Activated T-cell treated with anti-CD3 and anti-CD28 coated beads, Interleukin-2, amount 50 U/mL, for 72 hours (primary cell): ENCODE data around the gene VGLL4. TPM values are rescaled to one million over a fixed set of nuclear protein-coding genes. Genes with fewer than 3 reads are reported as not detected.
A peak's percentile ranks its signal among the peaks of the same experiment; 100 is the strongest.
"Not testable (repeated sequence)": the region's sequence is repeated elsewhere in the genome, so short reads cannot be mapped to it uniquely, and the experiment has no call there.

Experiments used
- ATAC-seq, 2 donors: fragments of 150-1000 bp; cut with Tn5 transposase; replicated peaks in 1 of 2; 2 replicates each; pipeline ENCODE4 v1.10.0; 2021; ENCODE audit warnings: moderate library complexity in 2 of 2, mild to moderate bottlenecking in 1 of 2
- DNase-seq, 2 donors: peaks; one replicate each; pipeline ENCODE4 v3.0.0; 2021 to 2022; ENCODE audit warnings: mixed read lengths in 1 of 2
- H3K27ac Mint-ChIP-seq: one replicate; pipeline ENCODE4 v1.8.0; 2022; ENCODE audit warnings: mild to moderate bottlenecking, moderate library complexity, mixed read lengths
- H3K27me3 Mint-ChIP-seq: one replicate; pipeline ENCODE4 v1.8.0; 2022; ENCODE audit warnings: low read depth, mixed read lengths
- H3K36me3 Mint-ChIP-seq, 2 donors: one replicate each; pipeline ENCODE4 v1.8.0; 2022; ENCODE audit warnings: mixed read lengths in 2 of 2, mild to moderate bottlenecking in 1 of 2; ENCODE audit not compliant: insufficient read depth in 2 of 2
- H3K4me1 Mint-ChIP-seq: one replicate; pipeline ENCODE4 v1.8.0; 2022; ENCODE audit warnings: low read depth, mixed read lengths
- H3K4me3 Mint-ChIP-seq, 2 donors: one replicate each; pipeline ENCODE4 v1.8.0; 2022; ENCODE audit warnings: mild to moderate bottlenecking in 2 of 2, mixed read lengths in 2 of 2, moderate library complexity in 2 of 2
- H3K9me3 Mint-ChIP-seq, 2 donors: one replicate each; pipeline ENCODE4 v1.8.0; 2022; ENCODE audit warnings: mixed read lengths in 2 of 2
- total RNA-seq, 2 donors: library from RNA; stranded (reverse); gene quantifications; one replicate each; pipeline ENCODE4 v1.2.3, GENCODE V29; 2022

The VGLL4 gene
- total RNA-seq, 2 donors from 2014 or later, result 22.3 to 23.7 TPM

- no peaks in the 10 kb centered on the region for H3K27me3 Mint-ChIP-seq
- no peak for DNase-seq
- no peak overlapping the region for H3K4me3 Mint-ChIP-seq
- H3K27ac Mint-ChIP-seq, result no peak overlapping the region
- H3K36me3 Mint-ChIP-seq, result peaks cover 2 to 3% of the 10 kb centered on the region in 2 donors
- H3K9me3 Mint-ChIP-seq, result no peaks in the 10 kb centered on the region
- ATAC-seq, result no peak
- H3K4me1 Mint-ChIP-seq, result peaks cover 47% of the 10 kb centered on the region
Observed at GRCh38 chr3:11605398-11605797, 38.3 kb downstream of the VGLL4 start.

GRCh38 chr3:11604139-11604892 lies 39.4 kb downstream of the VGLL4 start:
- Mint-ChIP-seq H3K27me3 (no peaks in the 10 kb centered on the region), H3K27ac (no peak overlapping the region), H3K4me3 (no peak overlapping the region), H3K9me3 (no peaks in the 10 kb centered on the region), H3K36me3 (peaks cover 2 to 7% of the 10 kb centered on the region in 2 donors), H3K4me1 (peaks cover 45% of the 10 kb centered on the region)
- ATAC-seq, result no peak
- no peak for DNase-seq

GRCh38 chr3:11603628-11604027 lies 40.1 kb downstream of the VGLL4 start:
- H3K27ac Mint-ChIP-seq, result no peak overlapping the region
- no peak for ATAC-seq
- no peaks in the 10 kb centered on the region for H3K27me3 Mint-ChIP-seq
- DNase-seq, result no peak
- H3K4me3 Mint-ChIP-seq, result no peak overlapping the region
- peaks cover 2 to 11% of the 10 kb centered on the region in 2 donors for H3K36me3 Mint-ChIP-seq
- no peaks in the 10 kb centered on the region for H3K9me3 Mint-ChIP-seq
- H3K4me1 Mint-ChIP-seq, result peaks cover 45% of the 10 kb centered on the region

GRCh38 chr3:11602886-11603527 lies 40.7 kb downstream of the VGLL4 start:
- Mint-ChIP-seq H3K27ac (no peak overlapping the region), H3K4me3 (no peak overlapping the region), H3K36me3 (peaks cover 5 to 18% of the 10 kb centered on the region in 2 donors), H3K27me3 (no peaks in the 10 kb centered on the region), H3K4me1 (peaks cover 46% of the 10 kb centered on the region), H3K9me3 (peaks cover 0 to 3% of the 10 kb centered on the region in 2 donors)
- DNase-seq (no peak), ATAC-seq (no peak)

DNA sequence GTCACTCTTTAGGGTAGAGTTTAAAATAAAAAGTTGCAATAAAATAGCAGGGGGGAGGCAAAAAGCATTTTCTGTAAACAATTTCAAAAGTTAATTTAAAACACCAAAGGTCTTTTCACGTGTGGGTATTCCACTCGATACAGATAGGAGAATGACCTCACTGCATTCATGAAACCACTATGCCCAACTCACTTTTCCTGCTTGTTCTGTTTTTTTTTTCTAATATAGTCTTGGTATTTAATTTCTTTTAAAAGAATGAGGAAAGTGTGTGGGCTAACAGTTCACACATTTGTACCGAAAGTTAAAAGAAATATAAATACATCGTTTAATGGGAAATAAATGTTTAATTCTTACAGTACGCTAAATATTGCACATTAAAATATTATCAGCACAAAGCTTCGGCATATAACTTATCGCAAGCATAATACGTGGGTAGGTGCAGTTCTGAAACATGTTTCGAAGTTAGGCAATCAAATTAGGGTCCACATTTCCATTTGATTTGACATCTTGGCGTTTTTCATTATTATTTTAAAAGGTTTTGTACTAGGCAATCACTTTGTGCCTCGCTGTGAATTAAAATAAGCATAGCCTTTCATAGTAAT lies 41.4 kb downstream of the VGLL4 start:
- Mint-ChIP-seq H3K4me1 (peaks cover 40% of the 10 kb centered on the region), H3K27me3 (no peaks in the 10 kb centered on the region), H3K27ac (peak overlapping the region; percentile 42), H3K4me3 (peak overlapping the region; percentile 46 to 59), H3K36me3 (peaks cover 10 to 23% of the 10 kb centered on the region in 2 donors), H3K9me3 (peaks cover 0 to 4% of the 10 kb centered on the region in 2 donors)
- ATAC-seq (no peak), DNase-seq (no peak)

GRCh38 chr3:11601446-11602238 lies 42.1 kb downstream of the VGLL4 start:
- DNase-seq (peak; percentile 45 to 70), ATAC-seq (peak; percentile 94 to 98)
- Mint-ChIP-seq H3K36me3 (peaks cover 10 to 23% of the 10 kb centered on the region in 2 donors), H3K9me3 (peaks cover 0 to 4% of the 10 kb centered on the region in 2 donors), H3K27me3 (no peaks in the 10 kb centered on the region), H3K27ac (peak overlapping the region; percentile 42), H3K4me1 (peaks cover 33% of the 10 kb centered on the region), H3K4me3 (peak overlapping the region; percentile 46 to 59)

DNA sequence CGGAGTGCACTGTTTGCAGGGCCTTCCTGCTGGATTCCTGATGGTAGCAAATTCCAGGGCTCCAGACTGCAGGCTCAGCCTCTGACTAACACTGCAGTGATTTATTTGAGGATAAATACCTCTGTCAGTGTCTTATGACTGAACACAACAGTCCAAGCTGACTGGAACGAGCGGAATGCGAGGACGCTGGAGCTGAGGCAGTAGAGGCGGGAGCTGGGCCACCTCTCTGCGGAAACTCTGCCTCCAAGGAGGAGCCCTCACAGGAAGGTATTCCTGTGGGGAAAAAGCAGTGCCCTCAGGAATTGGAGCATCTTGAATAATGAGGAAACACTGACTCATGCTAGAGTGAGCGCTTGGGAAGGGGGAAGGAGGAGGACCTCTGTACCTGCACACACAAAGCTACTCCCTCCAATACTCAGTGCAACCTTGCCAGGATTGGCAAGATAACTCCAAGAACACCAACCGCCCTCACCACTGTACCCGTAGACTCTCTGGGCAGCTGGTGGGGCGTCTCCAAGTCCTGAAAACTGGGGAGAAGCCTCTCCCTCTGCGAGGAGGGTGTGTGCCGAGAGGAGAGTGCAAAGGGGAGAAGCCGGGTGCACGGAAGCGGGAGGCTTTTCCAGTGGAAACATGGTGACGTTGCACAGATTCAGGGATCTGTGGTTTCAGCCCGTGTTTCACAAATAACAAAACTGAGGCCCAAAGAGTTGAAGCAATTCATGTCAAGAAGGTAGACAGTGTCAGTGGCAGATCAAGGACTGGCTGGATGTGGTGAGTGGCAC lies 43.0 kb downstream of the VGLL4 start:
- Mint-ChIP-seq H3K9me3 (peaks cover 3 to 6% of the 10 kb centered on the region in 2 donors), H3K4me3 (peak overlapping the region in 1 of 2 donors; percentile 38), H3K27me3 (no peaks in the 10 kb centered on the region), H3K36me3 (peaks cover 10 to 25% of the 10 kb centered on the region in 2 donors), H3K27ac (no peak overlapping the region), H3K4me1 (peaks cover 25% of the 10 kb centered on the region)
- DNase-seq (no peak), ATAC-seq (no peak)

- DNase-seq, result no peak
- H3K9me3 Mint-ChIP-seq, result peaks cover 3 to 6% of the 10 kb centered on the region in 2 donors
- H3K27me3 Mint-ChIP-seq, result no peaks in the 10 kb centered on the region
- H3K4me1 Mint-ChIP-seq, result peaks cover 29% of the 10 kb centered on the region
- no peak for ATAC-seq
- H3K4me3 Mint-ChIP-seq, result no peak overlapping the region
- H3K36me3 Mint-ChIP-seq, result peaks cover 12 to 28% of the 10 kb centered on the region in 2 donors
- no peak overlapping the region for H3K27ac Mint-ChIP-seq
Observed at GRCh38 chr3:11596387-11596786, 47.3 kb downstream of the VGLL4 start.

DNA sequence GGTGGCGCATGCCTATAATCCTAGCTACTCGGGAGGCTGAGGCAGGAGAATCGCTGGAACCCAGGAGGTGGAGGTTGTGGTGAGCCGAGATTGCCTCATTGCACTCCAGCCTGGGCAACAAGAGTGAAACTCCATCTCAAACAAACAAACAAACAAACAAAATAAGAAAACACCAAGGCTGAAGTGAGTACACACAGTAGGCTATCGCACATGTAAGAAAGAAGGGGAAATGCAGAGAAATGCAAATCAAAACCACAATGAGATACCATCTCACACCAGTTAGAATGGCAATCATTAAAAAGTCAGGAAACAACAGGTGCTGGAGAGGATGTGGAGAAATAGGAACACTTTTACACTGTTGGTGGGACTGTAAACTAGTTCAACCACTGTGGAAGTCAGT lies 48.7 kb downstream of the VGLL4 start:
- H3K27me3 Mint-ChIP-seq, ATAC-seq, H3K4me3 Mint-ChIP-seq, H3K27ac Mint-ChIP-seq, DNase-seq, H3K9me3 Mint-ChIP-seq: not testable (repeated sequence)
- Mint-ChIP-seq H3K4me1 (peaks cover 28% of the 10 kb centered on the region), H3K36me3 (peaks cover 12 to 23% of the 10 kb centered on the region in 2 donors)

DNA sequence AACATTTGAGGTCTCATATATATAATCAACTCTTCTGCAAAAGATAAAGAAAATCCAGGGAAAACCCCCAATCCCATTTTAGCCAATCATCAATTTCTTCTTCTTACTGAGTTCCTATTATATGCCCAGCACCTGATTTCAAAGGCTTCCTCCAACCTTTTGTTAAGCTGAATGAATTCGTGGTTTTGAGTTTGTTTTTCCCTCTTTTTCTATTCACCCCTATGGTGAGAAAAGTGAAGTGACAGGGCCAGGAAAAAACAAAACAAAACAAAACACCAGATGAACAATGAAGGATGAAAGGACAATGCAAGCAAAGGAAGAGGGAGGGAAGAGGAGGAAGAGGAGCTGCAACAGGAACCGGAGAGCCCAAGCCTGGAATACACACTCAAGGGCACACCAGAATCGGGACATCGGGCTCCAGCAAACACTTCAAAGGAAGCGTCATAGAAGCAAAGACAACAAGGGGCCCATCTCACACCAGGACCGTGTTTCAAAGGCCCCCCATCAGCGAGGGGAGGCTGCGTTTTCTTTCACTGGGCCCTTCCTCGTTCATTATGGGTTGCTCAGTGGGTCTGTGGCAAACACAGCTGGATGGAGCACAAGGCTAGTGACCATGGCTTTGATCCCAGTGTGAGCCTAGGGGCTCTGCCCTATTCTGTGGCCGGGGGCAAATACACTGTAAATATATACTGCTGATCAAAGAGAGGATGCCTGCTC lies 50.2 kb downstream of the VGLL4 start:
- no peak for ATAC-seq
- no peak overlapping the region for H3K27ac Mint-ChIP-seq
- peaks cover 36% of the 10 kb centered on the region for H3K4me1 Mint-ChIP-seq
- peaks cover 12 to 15% of the 10 kb centered on the region in 2 donors for H3K36me3 Mint-ChIP-seq
- H3K9me3 Mint-ChIP-seq, result peaks cover 3 to 6% of the 10 kb centered on the region in 2 donors
- no peak overlapping the region for H3K4me3 Mint-ChIP-seq
- H3K27me3 Mint-ChIP-seq, result no peaks in the 10 kb centered on the region
- DNase-seq, result no peak

DNA sequence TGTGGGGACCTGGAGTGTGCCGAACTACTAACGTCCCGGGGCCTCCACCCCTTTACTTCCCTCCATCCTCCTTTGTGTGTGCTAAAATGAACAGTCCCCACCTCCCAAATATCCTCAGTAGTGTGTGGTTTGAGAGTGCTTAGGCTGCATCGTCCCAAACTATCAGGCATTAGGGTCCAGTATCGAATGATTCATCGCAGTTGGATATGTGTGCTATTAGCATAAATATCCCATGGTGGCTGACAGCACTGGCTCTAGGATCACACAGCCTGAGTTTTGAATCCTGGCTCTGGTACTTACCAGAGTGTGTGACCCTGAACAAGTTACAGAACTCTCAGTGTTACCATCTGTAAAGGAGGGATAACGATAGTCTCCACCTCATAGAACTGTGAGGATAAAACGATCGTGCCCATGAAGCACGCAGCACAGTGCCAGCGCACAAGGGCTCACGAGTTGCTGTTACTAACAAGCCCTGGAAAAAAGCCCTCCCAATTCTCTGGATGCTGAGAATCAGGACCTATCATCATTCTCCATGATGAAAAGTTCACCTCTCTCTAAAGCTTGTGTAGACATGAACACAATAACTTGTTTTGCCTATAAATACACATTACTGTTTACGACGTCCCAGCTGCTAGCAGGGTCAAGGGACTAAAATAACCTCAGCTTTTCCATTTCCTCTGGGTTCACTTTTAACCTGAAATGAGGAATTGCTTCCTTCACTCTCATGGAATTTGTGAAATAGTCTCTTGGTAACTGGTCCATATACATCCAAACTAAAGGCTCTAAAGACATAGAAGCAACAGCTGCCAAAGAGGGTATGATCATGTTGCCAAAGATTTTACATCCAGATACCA lies 51.0 kb downstream of the VGLL4 start:
- ATAC-seq, result no peak
- peaks cover 39% of the 10 kb centered on the region for H3K4me1 Mint-ChIP-seq
- no peak overlapping the region for H3K27ac Mint-ChIP-seq
- no peak for DNase-seq
- no peaks in the 10 kb centered on the region for H3K27me3 Mint-ChIP-seq
- peaks cover 3% of the 10 kb centered on the region in 2 donors for H3K9me3 Mint-ChIP-seq
- H3K4me3 Mint-ChIP-seq, result no peak overlapping the region
- peaks cover 7% of the 10 kb centered on the region in 2 donors for H3K36me3 Mint-ChIP-seq
